C4-2B (cell line): Measurements from ENCODE around the gene GRP.

Experiments
- CTCF ChIP-seq: fragments of 450-650 bp; conservative IDR thresholded peaks from 2 replicates; pipeline ENCODE4 v1.5.1; 2017; ENCODE audit warnings: mild to moderate bottlenecking
- ZFX ChIP-seq: fragments of 450-650 bp; IDR thresholded peaks from 2 replicates; pipeline ENCODE4 v1.6.1; 2017

GRCh38 chr18:59197636-59198035, 22.3 kb upstream of the GRP start:
- no peak for TF ChIP-seq CTCF
- TF ChIP-seq ZFX = no peak
